DOHH2 (cell line): ENCODE data around the gene UBE2G1.

Source experiments
- H3F3A ChIP-seq: fragments of 200-600 bp; sonication (generic), shearing (Covaris generic); 2 replicates; pipeline ENCODE4 v1.6.0; 2016; ENCODE audit warnings: antibody characterized with exemption, mild to moderate bottlenecking; ENCODE audit not compliant: control insufficient read depth, insufficient read depth
- H3K27ac ChIP-seq: fragments of 200-600 bp; sonication (generic); 2 replicates; pipeline ENCODE4 v1.5.1; 2014; ENCODE audit warnings: low read depth, mild to moderate bottlenecking, low read length, moderate library complexity
- H3K27me3 ChIP-seq: fragments of 200-600 bp; sonication (generic); 2 replicates; pipeline ENCODE4 v1.6.1; 2014; ENCODE audit warnings: mild to moderate bottlenecking, low read length, mixed read lengths; ENCODE audit not compliant: control insufficient read depth
- H3K36me3 ChIP-seq: fragments of 200-600 bp; sonication (generic); 2 replicates; pipeline ENCODE4 v1.6.1; 2014; ENCODE audit warnings: mild to moderate bottlenecking, low read length, moderate library complexity, mixed read lengths; ENCODE audit not compliant: control insufficient read depth
- H3K4me1 ChIP-seq: fragments of 200-600 bp; sonication (generic); 2 replicates; pipeline ENCODE4 v1.6.1; 2014; ENCODE audit warnings: mild to moderate bottlenecking, low read length, mixed read lengths; ENCODE audit not compliant: control insufficient read depth
- H3K4me2 ChIP-seq: fragments of 200-600 bp; sonication (generic); 2 replicates; pipeline ENCODE4 v1.6.0; 2014; ENCODE audit warnings: mild to moderate bottlenecking, low read length, moderate library complexity
- H3K4me3 ChIP-seq: fragments of 200-600 bp; sonication (generic); 2 replicates; pipeline ENCODE4 v1.5.1; 2014; ENCODE audit warnings: mild to moderate bottlenecking, low read length, mixed read lengths
- H3K79me2 ChIP-seq: fragments of 200-600 bp; sonication (generic); 2 replicates; pipeline ENCODE4 v1.6.1; 2014; ENCODE audit warnings: mild to moderate bottlenecking, low read length, mixed read lengths; ENCODE audit not compliant: control insufficient read depth
- H3K9me2 ChIP-seq: fragments of 200-600 bp; sonication (generic); replicated peaks from 2 replicates; pipeline ENCODE4 v1.6.1; 2014; ENCODE audit warnings: mild to moderate bottlenecking, low read length, mixed read lengths; ENCODE audit not compliant: control insufficient read depth
- H3K9me3 ChIP-seq: fragments of 200-600 bp; sonication (generic); 2 replicates; pipeline ENCODE4 v1.6.1; 2014; ENCODE audit warnings: antibody characterized with exemption, low read length, mixed read lengths; ENCODE audit not compliant: control insufficient read depth, insufficient read depth
- H4K20me1 ChIP-seq: fragments of 200-600 bp; sonication (generic); 2 replicates; pipeline ENCODE4 v1.6.0; 2014; ENCODE audit warnings: low read depth, mild to moderate bottlenecking, antibody characterized with exemption, low read length, moderate library complexity; ENCODE audit not compliant: control insufficient read depth, insufficient read depth
- EZH2phosphoT487 ChIP-seq: fragments of 200-600 bp; sonication (generic); IDR thresholded peaks from 2 replicates; pipeline ENCODE4 v1.6.1; 2017; ENCODE audit warnings: borderline replicate concordance, mild to moderate bottlenecking, antibody characterized with exemption, low read length, moderate library complexity, mixed read lengths
- TF ChIP-seq, protein P1 (sequence below): fragments of 200-600 bp; sonication (generic); IDR thresholded peaks from one replicate; pipeline ENCODE4 v1.5.1; 2014; ENCODE audit warnings: antibody characterized with exemption, mild to moderate bottlenecking, low read depth, low read length; ENCODE audit not compliant: poor library complexity, severe bottlenecking

UBE2G1 gene

DNA sequence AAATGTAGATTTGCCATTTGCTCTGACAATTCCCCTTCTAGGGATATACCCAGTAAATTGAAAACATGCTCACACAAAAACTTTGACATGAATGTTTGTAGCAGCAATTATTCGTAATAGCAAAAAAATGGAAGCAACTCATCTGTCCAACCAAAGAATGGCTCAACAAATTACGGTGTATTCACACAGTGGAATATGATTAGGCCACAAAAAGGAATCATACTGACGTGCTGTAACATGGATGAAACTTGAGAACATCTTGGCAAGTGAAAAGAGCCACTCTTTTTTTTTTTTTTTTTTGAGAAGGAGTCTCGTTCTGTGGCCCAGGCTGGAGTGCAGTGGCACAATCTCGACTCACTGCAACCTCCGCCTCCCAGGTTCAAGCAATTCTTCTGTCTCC, 43.2 kb upstream of the UBE2G1 start:
- TF ChIP-seq, protein P1, sequence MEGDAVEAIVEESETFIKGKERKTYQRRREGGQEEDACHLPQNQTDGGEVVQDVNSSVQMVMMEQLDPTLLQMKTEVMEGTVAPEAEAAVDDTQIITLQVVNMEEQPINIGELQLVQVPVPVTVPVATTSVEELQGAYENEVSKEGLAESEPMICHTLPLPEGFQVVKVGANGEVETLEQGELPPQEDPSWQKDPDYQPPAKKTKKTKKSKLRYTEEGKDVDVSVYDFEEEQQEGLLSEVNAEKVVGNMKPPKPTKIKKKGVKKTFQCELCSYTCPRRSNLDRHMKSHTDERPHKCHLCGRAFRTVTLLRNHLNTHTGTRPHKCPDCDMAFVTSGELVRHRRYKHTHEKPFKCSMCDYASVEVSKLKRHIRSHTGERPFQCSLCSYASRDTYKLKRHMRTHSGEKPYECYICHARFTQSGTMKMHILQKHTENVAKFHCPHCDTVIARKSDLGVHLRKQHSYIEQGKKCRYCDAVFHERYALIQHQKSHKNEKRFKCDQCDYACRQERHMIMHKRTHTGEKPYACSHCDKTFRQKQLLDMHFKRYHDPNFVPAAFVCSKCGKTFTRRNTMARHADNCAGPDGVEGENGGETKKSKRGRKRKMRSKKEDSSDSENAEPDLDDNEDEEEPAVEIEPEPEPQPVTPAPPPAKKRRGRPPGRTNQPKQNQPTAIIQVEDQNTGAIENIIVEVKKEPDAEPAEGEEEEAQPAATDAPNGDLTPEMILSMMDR: no peak
- no peak for TF ChIP-seq EZH2phosphoT487

DNA sequence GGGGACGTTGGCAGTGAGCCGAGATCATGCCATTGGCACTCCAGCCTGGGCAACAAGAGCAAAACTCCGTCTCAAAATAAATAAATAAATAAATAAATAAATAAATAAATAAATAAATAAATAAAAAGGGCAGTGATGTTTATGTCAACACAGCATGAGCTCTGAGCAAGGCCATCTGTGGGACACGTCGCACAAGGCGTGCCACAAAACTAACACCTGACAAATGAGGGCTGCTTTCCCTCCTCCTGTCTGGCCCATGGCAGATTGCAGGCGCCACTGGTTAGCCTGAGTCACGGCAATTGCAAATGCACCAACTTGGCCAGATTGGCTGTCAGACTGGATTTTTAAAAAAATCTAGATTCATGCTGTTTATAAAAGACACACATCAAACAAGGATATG, 41.4 kb upstream of the UBE2G1 start:
- H3K4me1 ChIP-seq: peaks cover 36% of the 10 kb centered on the region
- H3K27ac ChIP-seq: no peak overlapping the region
- H3K9me2 ChIP-seq: no peaks in the 10 kb centered on the region
- no peaks in the 10 kb centered on the region for H3K27me3 ChIP-seq
- H3K4me2 ChIP-seq: no peak overlapping the region
- H3K36me3 ChIP-seq: no peaks in the 10 kb centered on the region
- H4K20me1 ChIP-seq: no peaks in the 10 kb centered on the region
- TF ChIP-seq EZH2phosphoT487: no peak
- TF ChIP-seq, protein P1: no peak
- peaks cover 12% of the 10 kb centered on the region; the same call in 1 of the 2 replicates for H3F3A ChIP-seq
- H3K9me3 ChIP-seq: no peaks in the 10 kb centered on the region
- H3K4me3 ChIP-seq: no peak overlapping the region
- H3K79me2 ChIP-seq: no peaks in the 10 kb centered on the region; the same call in 1 of the 2 replicates

More for the DNA sequence above, 43.2 kb upstream of the UBE2G1 start:
- H4K20me1 ChIP-seq: no peaks in the 10 kb centered on the region
- no peaks in the 10 kb centered on the region for H3K27me3 ChIP-seq
- H3F3A ChIP-seq: peaks cover 9% of the 10 kb centered on the region; the same call in 1 of the 2 replicates
- no peak overlapping the region for H3K27ac ChIP-seq
- peaks cover 26% of the 10 kb centered on the region for H3K4me1 ChIP-seq
- H3K36me3 ChIP-seq: no peaks in the 10 kb centered on the region
- H3K79me2 ChIP-seq: no peaks in the 10 kb centered on the region
- no peak overlapping the region for H3K4me2 ChIP-seq
- H3K9me2 ChIP-seq: no peaks in the 10 kb centered on the region
- no peak overlapping the region for H3K4me3 ChIP-seq
- H3K9me3 ChIP-seq: no peaks in the 10 kb centered on the region

DNA sequence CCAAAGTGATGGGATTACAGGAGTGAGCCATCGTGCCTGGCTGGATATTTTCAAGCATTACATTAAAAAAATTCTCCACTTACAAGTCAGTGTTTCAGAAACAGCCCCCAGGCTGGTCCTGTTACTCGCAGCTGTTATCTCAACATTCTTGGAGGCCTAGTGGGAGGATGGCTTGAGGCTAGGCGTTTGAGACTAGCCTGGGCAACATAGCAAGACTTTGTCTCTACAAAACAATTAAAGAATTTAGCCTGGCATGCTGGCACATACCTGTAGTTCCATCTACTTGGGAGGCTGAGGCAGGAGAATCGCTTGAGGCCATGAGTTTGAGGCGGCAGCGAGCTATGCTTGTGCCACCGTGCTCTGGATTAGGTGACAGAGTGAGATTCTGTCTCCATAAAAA, 40.7 kb upstream of the UBE2G1 start:
- Histone ChIP-seq H4K20me1 (no peaks in the 10 kb centered on the region), H3K27ac (no peak overlapping the region), H3K36me3 (no peaks in the 10 kb centered on the region), H3K4me2 (no peak overlapping the region), H3K4me3 (no peak overlapping the region), H3K27me3 (no peaks in the 10 kb centered on the region), H3K9me3 (no peaks in the 10 kb centered on the region), H3K4me1 (peaks cover 40% of the 10 kb centered on the region), H3K9me2 (no peaks in the 10 kb centered on the region), H3F3A (peaks cover 12% of the 10 kb centered on the region), H3K79me2 (no peaks in the 10 kb centered on the region; the same call in 1 of the 2 replicates)
- TF ChIP-seq, protein P1: no peak
- TF ChIP-seq EZH2phosphoT487: no peak
